ENCODE data around the gene ANKRD65.

Gene ANKRD65

GRCh38 chr1:1426496-1427105, 5.5 kb upstream of the ANKRD65 start:
- TF ChIP-seq CTCF (IDR thresholded peaks at IDR 0.05; ENCODE audit: low read depth, low read length): no peak
- H3K4me1 ChIP-seq: peaks cover 9% of the 10 kb centered on the region
- DNase-seq: no peak
- H3K9me3 ChIP-seq: no peaks in the 10 kb centered on the region
- H3K36me3 ChIP-seq: no peaks in the 10 kb centered on the region
- H3K27me3 ChIP-seq: no peaks in the 10 kb centered on the region
- H3K4me3 ChIP-seq (ENCODE audit: low read depth, low read length): no peak overlapping the region

GRCh38 chr1:1425753-1426495, 4.8 kb upstream of the ANKRD65 start:
- Histone ChIP-seq H3K36me3 (no peaks in the 10 kb centered on the region), H3K27me3 (no peaks in the 10 kb centered on the region), H3K4me1 (peaks cover 9% of the 10 kb centered on the region), H3K4me3 (ENCODE audit: low read depth, low read length) (no peak overlapping the region), H3K9me3 (no peaks in the 10 kb centered on the region)
- no peak for TF ChIP-seq CTCF (IDR thresholded peaks at IDR 0.05; ENCODE audit: low read depth, low read length)
- DNase-seq: peak; percentile 18

DNA sequence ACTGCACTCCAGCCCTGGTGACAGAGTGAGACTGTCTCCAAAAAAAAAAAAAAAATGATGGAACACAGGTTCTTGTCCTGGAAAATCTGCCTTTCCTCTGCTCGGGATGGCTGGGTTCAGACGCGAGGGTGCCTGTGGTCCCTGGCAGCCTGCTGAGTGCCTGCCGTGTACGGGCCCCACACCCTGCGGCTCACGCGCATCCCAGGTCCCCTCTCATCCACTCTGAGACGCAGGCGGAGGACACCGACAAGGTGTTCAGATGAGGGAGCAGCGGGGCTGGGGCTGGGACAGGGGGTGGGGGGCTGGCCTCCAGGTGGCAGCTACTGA, 4.3 kb upstream of the ANKRD65 start:
- H3K27me3 ChIP-seq: no peaks in the 10 kb centered on the region
- DNase-seq: no peak
- H3K36me3 ChIP-seq: no peaks in the 10 kb centered on the region
- no peak for TF ChIP-seq CTCF (IDR thresholded peaks at IDR 0.05; ENCODE audit: low read depth, low read length)
- H3K4me3 ChIP-seq (ENCODE audit: low read depth, low read length): no peak overlapping the region
- H3K9me3 ChIP-seq: no peaks in the 10 kb centered on the region
- peaks cover 5% of the 10 kb centered on the region; the same call in 1 of the 2 replicates for H3K4me1 ChIP-seq

DNA sequence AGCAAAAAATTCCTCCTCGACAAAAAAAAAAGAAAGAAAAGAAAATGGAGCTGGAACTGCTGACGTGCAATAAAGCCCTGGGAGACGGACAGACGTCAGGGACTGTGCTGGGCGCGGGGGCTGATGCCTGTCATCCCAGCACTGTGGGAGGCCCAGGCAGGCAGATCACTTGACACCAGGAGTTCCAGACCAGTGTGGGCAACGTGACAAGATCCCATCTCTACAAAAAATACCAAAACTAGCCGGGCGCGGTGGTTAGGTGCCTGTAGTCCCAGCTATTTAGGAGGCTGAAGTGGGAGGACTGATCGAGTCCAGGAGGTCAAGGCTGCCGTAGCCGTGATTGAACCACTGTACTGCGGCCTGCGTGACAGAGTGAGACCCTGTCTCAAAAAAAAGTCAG, 3.6 kb upstream of the ANKRD65 start:
- H3K9me3 ChIP-seq: no peaks in the 10 kb centered on the region

DNA sequence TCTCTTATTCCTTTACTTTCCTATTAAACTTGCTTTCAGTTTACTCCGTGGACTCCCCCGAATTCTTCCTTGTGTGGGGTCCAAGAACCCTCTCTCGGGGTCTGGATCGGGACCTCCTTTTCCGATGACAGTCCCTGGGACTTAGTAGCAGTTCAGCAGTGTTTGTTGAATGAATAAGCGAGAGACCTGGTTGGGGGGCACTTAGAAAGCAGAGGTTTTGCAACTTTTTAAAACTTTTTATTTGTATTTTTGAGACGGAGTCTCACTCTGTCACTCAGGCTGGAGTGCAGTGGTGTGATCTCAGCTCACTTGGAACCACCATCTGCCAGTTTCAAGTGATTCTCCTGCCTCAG, 2.1 kb upstream of the ANKRD65 start:
- TF ChIP-seq CTCF (IDR thresholded peaks at IDR 0.05; ENCODE audit: low read depth, low read length): no peak
- Histone ChIP-seq H3K4me1 (0 out of 2 replicates have a peak, but pooled peaks cover 3% of the 10 kb centered on the region), H3K27me3 (no peaks in the 10 kb centered on the region), H3K4me3 (ENCODE audit: low read depth, low read length) (no peak overlapping the region), H3K9me3 (no peaks in the 10 kb centered on the region), H3K36me3 (no peaks in the 10 kb centered on the region)
- no peak for DNase-seq

More for the DNA sequence above, 3.6 kb upstream of the ANKRD65 start:
- Histone ChIP-seq H3K4me1 (0 out of 2 replicates have a peak, but pooled peaks cover 3% of the 10 kb centered on the region), H3K4me3 (ENCODE audit: low read depth, low read length) (no peak overlapping the region), H3K27me3 (no peaks in the 10 kb centered on the region), H3K36me3 (no peaks in the 10 kb centered on the region)
- DNase-seq: no peak
- TF ChIP-seq CTCF (IDR thresholded peaks at IDR 0.05; ENCODE audit: low read depth, low read length): no peak
